GM19240 (cell line): ENCODE data around the gene LIN9.
"Not testable (repeated sequence)": the region's sequence is repeated elsewhere in the genome, so short reads cannot be mapped to it uniquely, and the experiment has no call there.

Experiments
- DNase-seq: peaks from one replicate; pipeline ENCODE4 v3.0.0; 2011; ENCODE audit warnings: low spot score; ENCODE audit not compliant: insufficient read length

Gene LIN9

GRCh38 chr1:226276077-226276682 lies 32.8 kb downstream of the LIN9 start:
- no peak for DNase-seq

DNA sequence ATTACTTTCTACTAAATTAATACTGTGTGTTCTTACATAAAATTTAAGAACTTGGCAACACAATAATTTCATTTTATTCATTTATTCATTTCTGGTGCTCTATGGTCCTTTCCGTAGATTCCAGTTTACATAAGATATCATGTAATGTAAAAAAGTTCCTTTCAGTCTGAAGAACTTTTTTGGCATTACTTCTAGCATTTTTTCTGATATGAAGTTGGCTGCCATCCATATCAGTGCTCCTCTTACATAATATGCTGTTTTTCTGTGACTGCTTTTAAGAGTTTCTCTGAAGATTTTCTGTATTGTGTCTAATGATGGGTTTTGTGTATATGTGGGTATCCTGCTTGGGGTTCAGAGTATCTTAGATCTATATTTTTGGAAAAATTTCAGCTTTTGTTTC lies 34.8 kb downstream of the LIN9 start:
- DNase-seq, result no peak

DNA sequence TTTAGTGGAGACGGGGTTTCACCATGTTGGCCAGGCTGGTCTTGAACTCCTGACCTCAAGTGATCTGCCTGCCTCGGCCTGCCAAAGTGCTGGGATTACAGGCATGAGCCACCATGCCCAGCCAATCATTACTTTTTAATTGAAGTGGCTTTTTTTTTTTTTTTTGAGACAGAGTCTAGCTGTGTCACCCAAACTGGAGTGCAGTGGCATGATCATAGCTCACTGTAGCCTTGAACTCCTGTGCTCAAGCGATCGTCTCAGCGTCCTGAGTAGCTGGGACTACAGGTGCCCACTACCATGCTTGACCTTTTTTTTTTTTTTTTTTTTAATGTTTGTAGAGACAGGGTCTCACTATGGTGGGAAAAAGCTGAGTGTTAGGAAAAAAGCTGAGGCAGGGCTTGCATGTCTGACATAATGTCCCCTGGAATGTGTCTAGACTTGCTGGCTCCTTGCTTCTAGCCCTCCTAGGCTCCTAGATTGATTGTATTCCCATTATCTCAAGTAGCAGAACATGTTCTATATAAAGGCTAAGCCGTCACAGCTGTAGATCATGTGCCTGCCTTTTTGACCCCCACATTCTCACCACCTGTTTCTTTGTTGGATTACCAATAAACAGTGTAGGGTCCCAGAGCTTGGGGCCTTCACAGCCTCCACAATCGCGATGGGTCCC lies 36.6 kb downstream of the LIN9 start:
- not testable (repeated sequence) for DNase-seq

DNA sequence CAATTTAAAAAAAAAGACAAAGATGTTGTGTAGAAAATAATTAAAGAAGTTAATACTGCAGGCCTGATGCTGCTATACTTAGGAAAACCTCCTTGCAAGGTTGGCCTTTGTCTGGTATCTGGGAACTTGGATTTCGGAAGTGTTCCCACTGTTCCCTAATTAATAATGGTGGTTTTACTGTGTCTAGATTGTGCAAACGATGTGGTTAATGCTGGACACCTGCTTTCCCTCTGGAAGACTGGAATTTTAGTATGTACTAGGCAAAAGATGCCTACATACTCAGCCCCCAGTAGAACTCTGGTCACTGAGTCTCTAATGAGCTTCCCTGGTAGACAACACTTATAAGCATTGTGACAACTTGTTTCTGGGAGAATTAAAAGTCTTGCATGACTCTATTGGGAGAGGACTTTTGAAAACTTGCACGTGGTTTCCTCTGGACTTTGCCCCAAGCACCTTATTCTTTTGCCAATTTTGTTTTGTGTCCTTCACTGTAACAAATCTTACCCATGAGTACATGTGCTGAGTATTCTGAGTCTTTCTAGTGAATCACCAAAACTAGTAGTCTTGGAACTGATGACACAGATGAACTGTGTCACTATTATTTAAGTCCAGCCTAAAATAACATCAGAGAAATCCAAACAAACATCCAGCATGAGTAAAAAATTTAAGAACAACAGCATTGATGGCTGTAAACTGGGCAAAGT lies 40.4 kb downstream of the LIN9 start:
- no peak for DNase-seq

GRCh38 chr1:226261818-226262217 lies 47.1 kb downstream of the LIN9 start:
- DNase-seq, result no peak

GRCh38 chr1:226255380-226255779 lies 53.6 kb downstream of the LIN9 start:
- DNase-seq, result no peak

DNA sequence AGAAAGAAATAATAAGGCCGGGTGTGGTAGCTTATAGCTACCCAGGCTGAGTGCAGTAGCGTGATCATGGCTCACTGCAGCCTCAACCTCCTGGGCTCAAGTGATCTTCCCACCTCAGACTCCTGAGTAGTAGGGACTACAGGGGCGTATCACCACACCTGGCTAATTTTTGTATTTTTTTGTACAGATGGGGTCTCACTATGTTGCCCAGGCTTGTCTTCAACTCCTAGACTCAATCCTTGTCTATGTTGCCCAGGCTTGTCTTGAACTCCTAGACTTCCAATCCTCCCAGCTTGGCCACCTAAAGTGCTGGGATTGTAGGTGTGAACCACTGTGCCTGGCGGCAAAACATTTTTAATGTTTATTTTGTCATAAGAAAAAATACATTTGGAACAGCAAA lies 55.0 kb downstream of the LIN9 start:
- no peak for DNase-seq

DNA sequence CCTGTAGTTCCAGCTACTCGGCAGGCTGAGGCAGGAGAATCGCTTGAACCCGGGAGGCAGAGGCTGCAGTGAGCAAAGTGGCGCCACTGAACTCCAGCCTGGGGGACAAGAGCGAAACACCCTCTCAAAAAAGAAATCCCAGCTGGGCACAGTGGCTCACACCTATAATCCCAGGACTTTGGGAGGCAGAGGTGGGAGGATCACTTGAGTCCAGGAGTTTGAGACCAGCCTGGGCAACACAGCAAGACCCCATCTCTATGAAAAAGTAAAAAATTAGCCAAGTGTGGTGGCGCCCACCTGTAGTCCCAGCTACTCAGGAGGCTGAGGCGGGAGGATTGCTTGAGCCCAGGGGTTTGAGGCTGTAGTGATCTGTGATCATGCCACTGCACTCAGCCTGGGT lies 56.1 kb downstream of the LIN9 start:
- DNase-seq, result not testable (repeated sequence)

DNA sequence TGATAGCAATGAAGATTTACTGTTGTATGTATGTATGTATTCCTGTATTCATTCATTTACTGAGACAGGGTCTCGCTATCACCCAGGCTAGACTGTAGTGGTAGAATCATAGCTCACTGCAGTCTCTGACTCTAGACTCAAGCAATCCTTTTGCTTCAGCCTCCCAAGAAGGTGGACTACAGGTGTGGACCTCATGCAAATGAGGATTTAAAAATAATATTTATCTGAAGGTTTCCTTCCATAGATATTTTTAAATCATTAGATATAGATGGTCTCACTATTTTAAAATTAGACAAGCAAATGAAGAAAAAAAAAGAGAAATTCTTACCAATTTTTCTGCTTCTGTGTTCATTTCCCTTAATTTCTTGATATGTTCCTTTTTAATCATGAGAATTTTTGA lies 58.5 kb downstream of the LIN9 start:
- no peak for DNase-seq

- DNase-seq, result no peak
Observed at GRCh38 chr1:226248796-226249195, 60.2 kb downstream of the LIN9 start.

DNA sequence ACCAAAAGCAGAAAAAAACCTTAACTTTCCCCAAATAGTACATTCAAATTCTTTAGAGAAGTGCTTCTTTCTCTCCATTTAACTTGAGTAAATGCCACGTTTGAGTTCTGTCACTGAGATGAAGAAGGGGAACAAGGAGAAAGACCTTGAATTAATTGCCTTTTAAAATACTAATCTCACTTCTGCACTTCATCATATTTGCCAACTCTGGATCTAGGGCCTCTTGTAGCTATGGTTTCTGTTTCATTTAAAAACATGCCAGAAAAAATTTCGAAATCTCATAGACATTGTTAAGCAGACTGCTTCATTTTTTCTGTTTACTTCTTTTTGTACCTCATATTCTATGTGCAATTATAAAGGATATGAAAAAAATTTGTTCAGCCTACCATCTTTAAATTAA lies 60.9 kb downstream of the LIN9 start:
- DNase-seq, result no peak

DNA sequence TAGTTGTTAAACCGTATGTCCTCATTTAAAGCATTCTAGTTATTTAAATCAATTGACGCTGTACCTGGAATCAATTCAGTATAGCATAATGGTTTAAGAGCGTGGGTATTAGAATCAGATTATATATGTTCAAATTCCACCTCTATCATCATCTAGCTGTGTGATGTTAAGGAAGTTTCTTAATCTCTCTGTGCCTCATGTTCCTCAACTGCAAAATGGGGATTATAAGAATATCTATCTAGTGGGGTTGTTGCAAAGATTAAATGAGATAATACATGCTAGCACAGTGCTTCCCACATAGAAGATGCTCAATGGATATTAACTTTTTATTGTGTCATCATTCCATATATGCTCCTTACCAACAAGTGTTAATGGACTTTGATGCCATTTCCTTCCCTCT lies 69.5 kb downstream of the LIN9 start:
- no peak for DNase-seq

- no peak for DNase-seq
Observed at GRCh38 chr1:226236826-226237225, 72.1 kb downstream of the LIN9 start.

DNA sequence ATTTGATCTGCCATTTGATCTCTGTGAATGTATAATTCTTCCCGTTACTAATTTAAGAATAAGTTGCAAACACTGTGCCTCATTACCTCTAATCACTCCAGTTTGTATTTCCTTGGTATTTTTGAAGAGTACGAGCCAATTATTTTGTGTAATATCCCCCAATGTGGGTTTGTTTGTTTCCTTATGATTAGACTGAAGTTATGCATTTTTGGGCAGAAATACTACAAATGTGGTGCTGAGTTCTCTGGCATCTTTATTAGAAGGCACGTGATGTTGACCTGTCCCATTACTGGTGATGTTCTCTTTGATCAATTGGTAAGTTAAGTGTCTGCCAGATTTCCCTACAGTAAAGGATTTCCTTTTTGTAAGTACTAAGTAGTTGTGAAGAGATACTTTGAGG lies 75.2 kb downstream of the LIN9 start:
- no peak for DNase-seq

DNA sequence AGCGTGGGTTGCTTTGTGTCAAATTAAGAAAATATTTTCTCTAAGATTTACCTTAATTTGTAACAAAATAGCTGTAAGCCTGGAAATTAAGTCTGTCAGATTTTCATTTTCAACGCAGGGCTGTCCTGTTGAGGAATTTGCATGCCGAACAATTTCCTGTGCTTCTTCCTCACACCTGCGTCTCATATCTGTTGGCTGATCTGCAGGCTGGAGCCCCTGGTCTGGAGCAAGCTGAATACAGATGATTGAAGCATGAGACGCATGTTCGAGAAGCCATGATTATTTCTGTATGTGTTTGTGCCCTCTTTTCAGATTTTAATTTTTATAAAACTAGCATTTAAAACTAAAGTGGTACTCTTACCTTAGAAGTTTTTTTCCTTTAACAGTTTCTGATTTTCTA lies 75.7 kb downstream of the LIN9 start:
- DNase-seq, result no peak

DNA sequence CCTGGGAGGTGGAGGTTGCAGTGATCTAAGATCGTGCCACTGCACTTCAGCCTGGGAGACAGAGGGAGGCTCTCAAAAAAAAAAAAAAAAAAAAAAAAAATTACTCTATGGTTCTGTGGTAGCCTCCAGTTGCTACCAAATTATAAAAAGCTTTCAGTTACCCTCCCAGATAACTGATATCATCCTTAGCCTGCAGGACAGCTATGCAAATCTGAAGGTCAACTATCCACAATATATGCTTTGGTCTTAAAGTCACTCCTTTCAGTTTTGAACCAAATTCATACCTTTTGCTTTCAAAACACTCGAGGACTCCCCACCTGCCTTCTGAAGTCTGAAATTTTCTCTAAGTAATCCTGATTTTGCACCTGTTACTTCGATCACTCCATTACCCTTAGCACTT lies 82.4 kb downstream of the LIN9 start:
- DNase-seq, result no peak

- no peak for DNase-seq
Observed at GRCh38 chr1:226223786-226224244, 85.1 kb downstream of the LIN9 start.

GRCh38 chr1:226223157-226223785 lies 85.7 kb downstream of the LIN9 start, which contains the start of gene MIXL1:
Gene MIXL1 (plus strand): TSS chr1:226223664. CDS start chr1:226223682, 18 bp downstream.
- no peak for DNase-seq

- no peak for DNase-seq
Observed at GRCh38 chr1:226222686-226223085, 86.3 kb downstream of the LIN9 start.

DNA sequence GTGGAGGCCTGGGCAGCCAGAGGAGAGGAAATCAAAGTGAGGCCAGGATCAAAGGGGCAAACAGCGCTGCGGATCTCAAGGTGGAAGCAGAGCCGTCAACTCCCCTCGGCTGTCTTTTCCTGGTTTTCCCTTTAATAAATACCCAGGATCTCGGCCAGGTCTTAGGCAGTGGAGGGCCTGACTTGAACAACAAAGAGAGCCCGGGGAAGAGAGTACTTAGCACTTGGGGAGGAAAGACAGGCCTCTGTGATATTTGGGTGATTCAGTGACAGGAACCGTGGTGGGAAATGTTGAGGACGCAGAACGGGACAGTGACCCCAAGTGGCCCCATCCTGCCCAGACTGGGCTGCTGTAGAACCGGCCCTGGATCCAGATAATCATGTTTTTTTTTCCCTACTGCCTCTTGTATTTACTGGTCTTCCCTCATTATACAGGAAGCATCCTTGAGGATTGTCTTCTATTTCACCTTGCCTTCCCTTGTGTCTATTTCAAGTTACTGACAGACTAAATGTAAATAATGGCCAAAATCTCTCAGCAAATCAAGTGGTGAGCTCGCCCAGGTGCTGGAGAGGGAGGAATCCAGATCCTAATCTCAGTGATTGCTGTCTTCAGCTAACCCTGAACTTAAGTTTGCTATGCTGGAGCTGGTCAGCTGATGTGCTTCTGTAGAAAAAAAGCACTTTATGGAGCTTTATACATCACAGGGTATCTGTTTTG lies 88.3 kb downstream of the LIN9 start:
- no peak for DNase-seq

GRCh38 chr1:226217273-226217672 lies 91.7 kb downstream of the LIN9 start:
- no peak for DNase-seq
